Spleen (tissue), 11 donors: Measurements from ENCODE around the gene VWF. TPM values are rescaled to one million over a fixed set of nuclear protein-coding genes. Genes with fewer than 3 reads are reported as not detected.
A peak's percentile ranks its signal among the peaks of the same experiment; 100 is the strongest.

ENCODE experiments used
- DNase-seq: peaks from one replicate; pipeline ENCODE4 v3.0.0-alpha.2; 2020
- H3K27ac ChIP-seq, 8 donors: fragments of 200-600 bp; sonication (generic) in 7 of 8; 1 replicate in 4 of 8; 2 replicates in 4 of 8; pipeline versions ENCODE4 v1.5.0 to v1.8.0; 2016 to 2021; ENCODE audit warnings: inconsistent platforms in 4 of 8, mild to moderate bottlenecking in 4 of 8, moderate library complexity in 1 of 8
- H3K27me3 ChIP-seq, 7 donors: fragments of 200-600 bp; sonication (generic) in 6 of 7; replicated peaks in 1 of 7; 1 replicate in 4 of 7; 2 replicates in 3 of 7; pipeline versions ENCODE4 v1.5.0 to v1.8.0; 2016 to 2021; ENCODE audit warnings: inconsistent platforms in 3 of 7, mild to moderate bottlenecking in 1 of 7
- H3K36me3 ChIP-seq, 6 donors: fragments of 200-600 bp; sonication (generic) in 5 of 6; 1 replicate in 4 of 6; 2 replicates in 2 of 6; pipeline versions ENCODE4 v1.5.0 to v1.8.0; 2016 to 2021; ENCODE audit warnings: inconsistent platforms in 2 of 6
- H3K4me1 ChIP-seq, 6 donors: fragments of 200-600 bp; sonication (generic) in 5 of 6; 1 replicate in 3 of 6; 2 replicates in 3 of 6; pipeline versions ENCODE4 v1.5.0 to v1.8.0; 2016 to 2021; ENCODE audit warnings: inconsistent platforms in 3 of 6
- H3K4me3 ChIP-seq, 8 donors: fragments of 200-600 bp; sonication (generic) in 7 of 8; 1 replicate in 4 of 8; 2 replicates in 4 of 8; pipeline versions ENCODE4 v1.5.0 to v1.8.0; 2016 to 2021; ENCODE audit warnings: inconsistent platforms in 4 of 8, mild to moderate bottlenecking in 4 of 8, moderate library complexity in 2 of 8
- H3K9me3 ChIP-seq, 8 donors: fragments of 200-600 bp; sonication (generic) in 7 of 8; 1 replicate in 4 of 8; 2 replicates in 4 of 8; pipeline versions ENCODE4 v1.5.0 to v1.8.0; 2016 to 2021; ENCODE audit warnings: inconsistent platforms in 4 of 8
- CTCF ChIP-seq, 11 experiments: fragments of 200-600 bp in 7 of 11; fragments of 450-650 bp in 4 of 11; sonication (generic) in 4 of 11; IDR thresholded peaks in 8 of 11; conservative IDR thresholded peaks in 3 of 11; 1 replicate in 7 of 11; 2 replicates in 4 of 11; pipeline versions ENCODE4 v1.4.0 to v1.8.0; 2016 to 2021; ENCODE audit warnings: antibody characterized with exemption in 11 of 11, inconsistent platforms in 4 of 11, mild to moderate bottlenecking in 1 of 11
- POLR2A ChIP-seq, 3 donors: fragments of 450-650 bp; IDR thresholded peaks; one replicate each; pipeline ENCODE4 v1.5.1; 2017; ENCODE audit warnings: antibody characterized with exemption in 3 of 3, mild to moderate bottlenecking in 1 of 3
- POLR2AphosphoS5 ChIP-seq, 3 donors: sonication (generic); formaldehyde crosslinking; IDR thresholded peaks; one replicate each; pipeline ENCODE4 v1.5.1; 2017; ENCODE audit warnings: antibody characterized with exemption in 3 of 3
- WGBS, 5 donors: extraction: QIAGEN DNeasy Blood & Tissue Kit in 3 of 5; methylation state at CpG; one replicate each; pipeline versions ENCODE4 v1.1.5 to v1.1.7; 2013 to 2018; 5-methylcytosine and 5-hydroxymethylcytosine counted together
- intact Hi-C: fragments of 100-400 bp; cut with DNase I; formaldehyde crosslinking; loops from one replicate; pipeline ENCODE4 v1.15.0; 2023; ENCODE audit warnings: low total_unique reads
- polyA plus RNA-seq, 3 donors: library from polyadenylated mRNA; stranded (reverse); fragments of 200-250 nt; gene quantifications; one replicate each; pipeline ENCODE4 v1.2.1, GENCODE V29; 2013
- total RNA-seq, 7 donors: library from RNA; depleted of rRNA in 3 of 7; stranded (reverse); fragments of >200 nt in 3 of 7; fragmentation: NEBNext Ultra II Directional in 4 of 7; extraction: Animal tissue kit (Norgen Biotek cat#: 25700) in 4 of 7; gene quantifications; one replicate each; pipeline versions ENCODE4 v1.1.0 to v1.2.1, GENCODE V29; 2016 to 2021
- donor health status: healthy with polysubstance abuse.
- donor health status: DM: no; HTN: no; CAD: no; lungs with moderate emphysema.
- donor health status: DM: no; HTN: no; CAD: no.
- donor health status: Bipolar disorder and iron deficiency.
- donor health status: healthy.
- donor health status: DM: no; HTN: no; CAD: no.
- donor health status: DM: yes; HTN: yes; CAD: no.

VWF gene
- total and polyA plus RNA-seq, 10 donors, result 12.9 to 957 (median 321) TPM

- intact Hi-C loops, result no loop called here
- 47 to 61% (median 60%) methylated on average over 5 of the region's 5 CpGs for WGBS, 5 donors
- Histone ChIP-seq H3K36me3 (peaks cover 0 to 12% (median 3%) of the 10 kb centered on the region in 6 donors), H3K9me3 (peaks cover 0 to 6% (median 0%) of the 10 kb centered on the region in 8 donors), H3K27me3 (no peaks in the 10 kb centered on the region), H3K4me1 (peaks cover 0 to 32% (median 8%) of the 10 kb centered on the region in 6 donors), H3K4me3 (no peak overlapping the region), H3K27ac (peak overlapping the region in 1 of 8 donors; percentile 30)
- no peak for TF ChIP-seq POLR2AphosphoS5 (IDR thresholded peaks at IDR 0.05)
- no peak for TF ChIP-seq POLR2A (IDR thresholded peaks at IDR 0.05)
- TF ChIP-seq CTCF (IDR thresholded peaks at IDR 0.05 in 8 of 11, conservative IDR thresholded peaks at IDR 0.05 in 3 of 11), result no peak
- DNase-seq, result no peak
Observed at GRCh38 chr12:6112004-6112403, 12.5 kb downstream of the VWF start.

- no peak for TF ChIP-seq CTCF (IDR thresholded peaks at IDR 0.05 in 8 of 11, conservative IDR thresholded peaks at IDR 0.05 in 3 of 11)
- no peak for TF ChIP-seq POLR2A (IDR thresholded peaks at IDR 0.05)
- TF ChIP-seq POLR2AphosphoS5 (IDR thresholded peaks at IDR 0.05), result no peak
- WGBS, 5 donors, result 85 to 94% (median 91%) methylated on average over 4 of the region's 4 CpGs
- Histone ChIP-seq H3K36me3 (peaks cover 0 to 12% (median 3%) of the 10 kb centered on the region in 6 donors), H3K4me3 (no peak overlapping the region), H3K27me3 (no peaks in the 10 kb centered on the region), H3K27ac (no peak overlapping the region), H3K4me1 (peaks cover 0 to 16% (median 2%) of the 10 kb centered on the region in 6 donors), H3K9me3 (peaks cover 0 to 6% (median 0%) of the 10 kb centered on the region in 8 donors)
- intact Hi-C loops, result no loop called here
- DNase-seq, result no peak
Observed at GRCh38 chr12:6110006-6110405, 14.5 kb downstream of the VWF start.

GRCh38 chr12:6106218-6106617, 18.3 kb downstream of the VWF start:
- intact Hi-C loops, result no loop called here
- 87 to 97% (median 93%) methylated on average over 3 of the region's 3 CpGs for WGBS, 5 donors
- no peak for DNase-seq
- peaks cover 0 to 6% (median 0%) of the 10 kb centered on the region in 8 donors for H3K9me3 ChIP-seq
- H3K4me3 ChIP-seq, result no peak overlapping the region
- H3K4me1 ChIP-seq, result peaks cover 0 to 4% (median 0%) of the 10 kb centered on the region in 6 donors
- no peaks in the 10 kb centered on the region for H3K27me3 ChIP-seq
- no peak for TF ChIP-seq POLR2A (IDR thresholded peaks at IDR 0.05)
- TF ChIP-seq CTCF (IDR thresholded peaks at IDR 0.05 in 8 of 11, conservative IDR thresholded peaks at IDR 0.05 in 3 of 11), result no peak
- no peak for TF ChIP-seq POLR2AphosphoS5 (IDR thresholded peaks at IDR 0.05)
- no peak overlapping the region for H3K27ac ChIP-seq
- H3K36me3 ChIP-seq, result peaks cover 0 to 12% (median 3%) of the 10 kb centered on the region in 6 donors

- peaks cover 0 to 6% (median 0%) of the 10 kb centered on the region in 8 donors for H3K9me3 ChIP-seq
- no peak overlapping the region for H3K4me3 ChIP-seq
- intact Hi-C loops, result no loop called here
- H3K27me3 ChIP-seq, result no peaks in the 10 kb centered on the region
- H3K4me1 ChIP-seq, result peaks cover 0 to 4% (median 0%) of the 10 kb centered on the region in 6 donors
- no peak for TF ChIP-seq POLR2AphosphoS5 (IDR thresholded peaks at IDR 0.05)
- no peak for TF ChIP-seq CTCF (IDR thresholded peaks at IDR 0.05 in 8 of 11, conservative IDR thresholded peaks at IDR 0.05 in 3 of 11)
- no peak for TF ChIP-seq POLR2A (IDR thresholded peaks at IDR 0.05)
- WGBS, 5 donors, result 83 to 94% (median 91%) methylated on average over 2 of the region's 2 CpGs
- no peak overlapping the region for H3K27ac ChIP-seq
- DNase-seq, result no peak
- peaks cover 0 to 3% (median 0%) of the 10 kb centered on the region in 6 donors for H3K36me3 ChIP-seq
Observed at GRCh38 chr12:6104842-6105241, 19.6 kb downstream of the VWF start.
